Osteoblast (primary cell): ENCODE measurements around the gene CACNA2D3. TPM values are rescaled to one million over a fixed set of nuclear protein-coding genes. Genes with fewer than 3 reads are reported as not detected.

Experiments
- DNase-seq: peaks from one replicate; pipeline ENCODE4 v3.0.0; 2011; ENCODE audit warnings: low spot score, mixed read lengths; ENCODE audit not compliant: insufficient read length; ENCODE audit errors: missing footprints
- H2AFZ ChIP-seq: 2 replicates; pipeline ENCODE4 v1.6.0; 2011; ENCODE audit warnings: mild to moderate bottlenecking, low read length
- H3K27ac ChIP-seq: 2 replicates; pipeline ENCODE4 v1.5.1; 2011; ENCODE audit warnings: mild to moderate bottlenecking, low read depth, low read length, moderate library complexity
- H3K27me3 ChIP-seq: 2 replicates; pipeline ENCODE4 v1.6.0; 2012; ENCODE audit warnings: mild to moderate bottlenecking, control low read depth, inconsistent platforms, low read length, moderate library complexity; ENCODE audit not compliant: insufficient read depth
- H3K36me3 ChIP-seq: 2 replicates; pipeline ENCODE4 v1.5.1; 2011; ENCODE audit warnings: mild to moderate bottlenecking, low read length, control low read depth, moderate library complexity; ENCODE audit not compliant: insufficient read depth
- H3K4me1 ChIP-seq: 2 replicates; pipeline ENCODE4 v1.5.1; 2011; ENCODE audit warnings: mild to moderate bottlenecking, low read length, control low read depth, moderate library complexity; ENCODE audit not compliant: insufficient read depth
- H3K4me2 ChIP-seq: 2 replicates; pipeline ENCODE4 v1.6.0; 2011; ENCODE audit warnings: mild to moderate bottlenecking, low read length; ENCODE audit not compliant: insufficient read depth
- H3K4me3 ChIP-seq: fragments of 200-600 bp; sonication (generic); 3 replicates; pipeline ENCODE4 v1.5.1; 2012; ENCODE audit warnings: mild to moderate bottlenecking, low read length, inconsistent platforms; ENCODE audit not compliant: insufficient read depth
- H3K79me2 ChIP-seq: 2 replicates; pipeline ENCODE4 v1.6.0; 2012; ENCODE audit warnings: mild to moderate bottlenecking, low read length, control low read depth, inconsistent platforms; ENCODE audit not compliant: insufficient read depth
- H3K9me3 ChIP-seq: 2 replicates; pipeline ENCODE4 v1.5.1; 2011; ENCODE audit warnings: low read depth, low read length, control low read depth
- H4K20me1 ChIP-seq: 2 replicates; pipeline ENCODE4 v1.6.0; 2012; ENCODE audit warnings: mild to moderate bottlenecking, low read length, control low read depth; ENCODE audit not compliant: insufficient read depth
- CTCF ChIP-seq: IDR thresholded peaks from 2 replicates; pipeline ENCODE4 v1.5.1; 2011; ENCODE audit warnings: mild to moderate bottlenecking, low read depth, low read length, moderate library complexity; ENCODE audit errors: extremely low read depth
- total RNA-seq: library from RNA; depleted of rRNA; stranded (reverse); fragments of >200 nt; gene quantifications from 2 replicates; pipeline ENCODE4 v1.2.3, GENCODE V29; 2012

The CACNA2D3 gene
- total RNA-seq, 1 donor: 0.36 TPM

- peak; percentile 90 for TF ChIP-seq CTCF
- peak; percentile 87 for DNase-seq
- Histone ChIP-seq H3K4me3 (no peak overlapping the region), H3K36me3 (no peaks in the 10 kb centered on the region), H3K4me1 (peaks cover 30% of the 10 kb centered on the region), H3K4me2 (peak overlapping the region; percentile 30), H3K9me3 (no peaks in the 10 kb centered on the region), H3K79me2 (no peaks in the 10 kb centered on the region), H3K27ac (peak overlapping the region; percentile 40), H2AFZ (peak overlapping the region; percentile 10), H3K27me3 (no peaks in the 10 kb centered on the region), H4K20me1 (no peaks in the 10 kb centered on the region)
Observed at GRCh38 chr3:54951405-54951804, 829.1 kb downstream of the CACNA2D3 start.

- peak overlapping the region; percentile 61 for H2AFZ ChIP-seq
- H3K79me2 ChIP-seq: no peaks in the 10 kb centered on the region
Observed at GRCh38 chr3:54954022-54954421, 831.7 kb downstream of the CACNA2D3 start.

GRCh38 chr3:54954521-54954920 lies 832.2 kb downstream of the CACNA2D3 start:
- Histone ChIP-seq H3K79me2 (no peaks in the 10 kb centered on the region), H3K27ac (peak overlapping the region; percentile 73), H3K36me3 (no peaks in the 10 kb centered on the region), H2AFZ (peak overlapping the region; percentile 61), H3K9me3 (no peaks in the 10 kb centered on the region), H3K27me3 (no peaks in the 10 kb centered on the region), H3K4me2 (no peak overlapping the region), H3K4me1 (peaks cover 30% of the 10 kb centered on the region), H3K4me3 (no peak overlapping the region), H4K20me1 (no peaks in the 10 kb centered on the region)
- DNase-seq: peak; percentile 57
- no peak for TF ChIP-seq CTCF

More at GRCh38 chr3:54954022-54954421, 831.7 kb downstream of the CACNA2D3 start:
- H4K20me1 ChIP-seq: no peaks in the 10 kb centered on the region
- H3K4me1 ChIP-seq: peaks cover 30% of the 10 kb centered on the region
- no peak overlapping the region for H3K4me3 ChIP-seq
- H3K4me2 ChIP-seq: no peak overlapping the region
- H3K9me3 ChIP-seq: no peaks in the 10 kb centered on the region
- no peak for TF ChIP-seq CTCF
- peak overlapping the region; percentile 73 for H3K27ac ChIP-seq
- H3K27me3 ChIP-seq: no peaks in the 10 kb centered on the region
- no peaks in the 10 kb centered on the region for H3K36me3 ChIP-seq
- peak; percentile 66 for DNase-seq

- Histone ChIP-seq H3K36me3 (no peaks in the 10 kb centered on the region), H3K4me1 (peaks cover 26% of the 10 kb centered on the region), H4K20me1 (no peaks in the 10 kb centered on the region), H2AFZ (no peak overlapping the region), H3K9me3 (no peaks in the 10 kb centered on the region), H3K27ac (no peak overlapping the region), H3K4me3 (no peak overlapping the region), H3K27me3 (no peaks in the 10 kb centered on the region), H3K79me2 (no peaks in the 10 kb centered on the region), H3K4me2 (no peak overlapping the region)
- no peak for TF ChIP-seq CTCF
- no peak for DNase-seq
Observed at GRCh38 chr3:54955496-54955895, 833.1 kb downstream of the CACNA2D3 start.
